SK-N-SH treated with all-trans-retinoic acid at 6 μM for 48 hours (cell line): ENCODE data around the gene SPRR2B.

ENCODE experiments used
- CREB5 ChIP-seq: fragments of 250-450 bp; sonication (Bioruptor Pico); IDR thresholded peaks from 2 replicates; pipeline ENCODE4 v1.5.1; 2020; ENCODE audit warnings: low read depth, mild to moderate bottlenecking, moderate library complexity
- PATZ1 ChIP-seq: fragments of 250-450 bp; sonication (Bioruptor Pico); IDR thresholded peaks from 2 replicates; pipeline ENCODE4 v1.8.0; 2020; ENCODE audit warnings: mild to moderate bottlenecking, moderate library complexity, borderline replicate concordance
- SNAI2 ChIP-seq: fragments of 250-450 bp; sonication (Bioruptor Pico); IDR thresholded peaks from 2 replicates; pipeline ENCODE4 v1.5.0; 2020; ENCODE audit warnings: mild to moderate bottlenecking, moderate library complexity
- TOX ChIP-seq: fragments of 250-450 bp; sonication (Bioruptor Pico); IDR thresholded peaks from 2 replicates; pipeline ENCODE4 v1.8.0; 2021; ENCODE audit warnings: mild to moderate bottlenecking, moderate library complexity, borderline replicate concordance
- TSHZ2 ChIP-seq: fragments of 250-450 bp; sonication (Bioruptor Pico); IDR thresholded peaks from 2 replicates; pipeline ENCODE4 v1.5.0; 2020; ENCODE audit warnings: mild to moderate bottlenecking, moderate library complexity
- ZFP3 ChIP-seq: fragments of 250-450 bp; sonication (Bioruptor Pico); IDR thresholded peaks from 2 replicates; pipeline ENCODE4 v1.5.0; 2020; ENCODE audit warnings: mild to moderate bottlenecking, moderate library complexity

- no peak for TF ChIP-seq CREB5 (CRISPR knock-in tag)
- no peak for TF ChIP-seq TSHZ2 (CRISPR knock-in tag)
- no peak for TF ChIP-seq PATZ1 (CRISPR knock-in tag)
- TF ChIP-seq ZFP3 (CRISPR knock-in tag), result no peak
- no peak for TF ChIP-seq SNAI2
- no peak for TF ChIP-seq TOX (CRISPR knock-in tag)
Observed at GRCh38 chr1:153081736-153082135, 10.3 kb upstream of the SPRR2B start.
